C4-2B (cell line): ENCODE data around the gene VAPA.

Experiments
- H3K27ac ChIP-seq: fragments of 450-650 bp; 2 replicates; pipeline ENCODE4 v1.5.1; 2017
- ZFX ChIP-seq: fragments of 450-650 bp; IDR thresholded peaks from 2 replicates; pipeline ENCODE4 v1.6.1; 2017
- TF ChIP-seq, protein P1 (sequence below): fragments of 450-650 bp; conservative IDR thresholded peaks from 2 replicates; pipeline ENCODE4 v1.5.1; 2017; ENCODE audit warnings: mild to moderate bottlenecking

Gene VAPA

DNA sequence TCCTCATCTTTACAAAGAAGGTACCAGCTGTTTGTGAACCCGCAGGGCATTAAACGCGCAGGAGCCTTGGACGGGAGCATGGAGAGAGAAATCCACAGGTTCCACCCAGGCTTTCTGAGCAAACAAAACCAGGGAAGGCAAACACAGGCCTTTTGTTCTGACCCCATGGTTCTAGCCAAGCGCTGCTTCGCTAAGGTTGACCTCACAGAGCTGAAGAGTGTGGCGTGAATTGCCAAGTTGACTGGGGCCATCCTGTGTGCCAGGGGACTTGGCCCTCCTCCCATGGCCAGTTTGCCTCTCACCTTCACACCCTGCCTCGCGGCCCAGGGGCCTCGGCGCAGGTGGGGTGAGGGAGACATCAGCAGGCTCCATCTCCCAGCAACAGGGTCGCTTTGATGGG lies 74.1 kb downstream of the VAPA start:
- H3K27ac ChIP-seq, result 0 out of 2 replicates have a peak overlapping the region, but pooled peaks have one; percentile 9
- no peak for TF ChIP-seq ZFX
- TF ChIP-seq, protein P1, sequence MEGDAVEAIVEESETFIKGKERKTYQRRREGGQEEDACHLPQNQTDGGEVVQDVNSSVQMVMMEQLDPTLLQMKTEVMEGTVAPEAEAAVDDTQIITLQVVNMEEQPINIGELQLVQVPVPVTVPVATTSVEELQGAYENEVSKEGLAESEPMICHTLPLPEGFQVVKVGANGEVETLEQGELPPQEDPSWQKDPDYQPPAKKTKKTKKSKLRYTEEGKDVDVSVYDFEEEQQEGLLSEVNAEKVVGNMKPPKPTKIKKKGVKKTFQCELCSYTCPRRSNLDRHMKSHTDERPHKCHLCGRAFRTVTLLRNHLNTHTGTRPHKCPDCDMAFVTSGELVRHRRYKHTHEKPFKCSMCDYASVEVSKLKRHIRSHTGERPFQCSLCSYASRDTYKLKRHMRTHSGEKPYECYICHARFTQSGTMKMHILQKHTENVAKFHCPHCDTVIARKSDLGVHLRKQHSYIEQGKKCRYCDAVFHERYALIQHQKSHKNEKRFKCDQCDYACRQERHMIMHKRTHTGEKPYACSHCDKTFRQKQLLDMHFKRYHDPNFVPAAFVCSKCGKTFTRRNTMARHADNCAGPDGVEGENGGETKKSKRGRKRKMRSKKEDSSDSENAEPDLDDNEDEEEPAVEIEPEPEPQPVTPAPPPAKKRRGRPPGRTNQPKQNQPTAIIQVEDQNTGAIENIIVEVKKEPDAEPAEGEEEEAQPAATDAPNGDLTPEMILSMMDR, result no peak

DNA sequence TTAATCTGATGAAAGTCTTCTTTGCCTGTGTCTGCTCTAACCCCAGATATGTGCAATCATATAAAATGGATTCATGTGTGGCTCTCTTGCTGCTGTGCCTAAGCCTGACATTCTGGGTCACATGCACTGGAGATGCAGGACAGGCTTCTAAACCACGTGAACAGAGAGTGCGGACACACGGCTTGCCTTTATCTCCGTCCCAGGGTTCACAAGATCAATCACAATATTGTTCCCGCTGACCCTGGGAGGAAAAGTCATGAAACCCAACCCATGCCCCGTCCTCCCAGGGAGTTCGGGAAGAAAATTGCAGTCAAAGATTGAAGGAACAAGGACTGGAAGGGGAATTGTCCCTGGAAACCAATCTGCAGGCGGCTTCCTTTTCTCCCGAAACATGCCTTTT lies 74.8 kb downstream of the VAPA start:
- TF ChIP-seq, protein P1, result no peak
- no peak for TF ChIP-seq ZFX
- H3K27ac ChIP-seq, result no peak overlapping the region

DNA sequence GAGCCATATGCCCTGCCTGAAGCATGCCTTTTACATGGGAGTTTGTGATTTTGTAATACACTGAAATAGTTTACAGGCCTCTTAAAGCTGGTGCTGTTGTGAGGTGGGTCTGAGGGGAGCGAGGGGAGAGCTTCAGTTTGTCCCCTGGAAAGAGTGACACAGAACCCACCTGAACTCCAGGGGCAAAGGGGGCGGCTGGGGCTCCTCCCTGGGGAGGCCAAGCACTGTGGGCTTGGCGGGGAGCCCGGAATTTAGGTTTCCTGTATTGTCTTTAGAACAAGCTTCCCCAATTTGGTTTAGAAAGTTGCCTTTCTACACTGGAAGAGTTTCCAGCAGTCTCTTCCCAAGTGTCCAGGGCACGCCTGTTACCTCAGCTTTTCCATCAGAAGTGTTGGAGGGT lies 75.7 kb downstream of the VAPA start:
- TF ChIP-seq, protein P1, result no peak
- TF ChIP-seq ZFX, result no peak
- no peak overlapping the region for H3K27ac ChIP-seq

DNA sequence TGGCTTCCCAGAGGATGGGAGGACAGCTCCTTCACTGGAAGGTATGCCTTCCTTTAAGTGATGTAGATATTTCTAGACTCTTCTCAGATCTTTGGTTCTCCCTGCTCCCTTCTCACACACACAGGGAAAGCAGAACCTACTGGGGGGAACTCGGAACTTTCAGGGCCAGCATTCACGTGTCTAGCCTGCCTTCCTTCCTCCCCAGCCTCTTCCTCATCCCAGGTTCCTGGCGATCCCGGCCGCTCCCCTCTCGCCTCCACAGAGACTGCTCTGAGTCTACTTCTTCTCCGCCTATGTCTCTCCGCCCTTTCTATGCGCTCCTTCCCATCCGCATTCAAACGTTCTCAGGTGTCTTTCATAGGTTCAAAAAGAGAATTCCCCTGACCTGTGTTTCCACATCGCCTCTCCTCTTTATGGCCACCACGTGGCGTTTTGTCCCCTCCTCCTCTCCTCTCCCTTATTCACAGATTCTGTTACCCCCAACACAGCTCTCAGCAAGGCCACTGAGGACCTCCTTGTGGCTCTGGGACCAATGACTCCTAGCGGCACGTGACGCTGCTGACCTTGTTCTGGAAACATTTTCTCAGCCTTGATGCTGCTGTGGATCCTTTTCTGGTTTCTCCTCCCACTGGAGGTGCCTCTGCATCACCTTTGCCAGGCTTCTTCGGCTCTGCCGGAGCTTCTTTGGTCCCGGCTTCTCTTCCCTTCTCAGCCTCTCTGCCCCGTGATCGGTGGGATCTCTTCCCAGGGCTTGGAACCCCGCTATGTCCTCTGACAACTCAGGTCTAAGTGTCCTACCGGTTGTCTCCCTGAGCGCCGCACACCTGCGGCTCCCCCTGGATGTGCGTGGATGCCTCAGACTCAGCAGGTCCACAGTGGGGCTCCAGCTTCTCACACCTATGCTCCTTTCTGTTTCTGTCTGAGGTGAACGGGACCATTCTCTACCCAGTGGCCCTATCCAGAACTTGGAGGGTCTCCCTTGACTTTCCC lies 77.5 kb downstream of the VAPA start:
- TF ChIP-seq, protein P1, result no peak
- no peak for TF ChIP-seq ZFX

DNA sequence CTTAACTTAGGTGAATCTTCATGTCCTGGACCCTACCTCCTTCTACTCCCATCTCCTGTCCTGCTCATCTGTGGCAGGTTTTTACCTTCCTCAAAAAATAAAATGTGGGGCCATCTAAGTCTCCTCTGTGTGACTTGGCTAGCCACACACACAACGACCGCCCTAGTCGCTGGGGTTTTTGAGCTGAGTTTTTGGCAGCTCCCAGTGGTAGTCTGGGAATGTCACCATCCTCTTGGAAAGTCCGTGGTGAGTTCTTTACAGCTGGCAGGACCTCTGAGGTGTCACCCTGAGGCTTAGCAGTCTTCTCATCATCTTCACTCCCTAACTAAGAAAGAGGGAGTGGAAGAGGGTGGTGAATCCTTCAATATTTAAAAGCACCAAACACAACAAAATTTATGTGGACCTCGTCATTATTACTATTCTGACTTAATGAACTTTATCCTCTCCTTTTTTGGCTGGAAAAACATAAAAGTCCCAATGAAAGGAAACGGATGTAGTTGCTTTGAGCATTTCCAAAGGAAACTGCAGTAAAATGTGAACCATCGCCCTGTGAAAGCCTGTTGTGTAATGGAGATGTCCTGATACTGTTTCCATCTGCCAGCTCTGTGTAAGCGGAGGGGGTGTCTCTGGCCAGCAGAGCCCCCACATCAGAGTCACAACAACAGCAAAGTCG lies 78.6 kb downstream of the VAPA start:
- no peak for TF ChIP-seq ZFX
- TF ChIP-seq, protein P1, result no peak
- no peak overlapping the region for H3K27ac ChIP-seq

More for the DNA sequence above, 77.5 kb downstream of the VAPA start:
- no peak overlapping the region for H3K27ac ChIP-seq

DNA sequence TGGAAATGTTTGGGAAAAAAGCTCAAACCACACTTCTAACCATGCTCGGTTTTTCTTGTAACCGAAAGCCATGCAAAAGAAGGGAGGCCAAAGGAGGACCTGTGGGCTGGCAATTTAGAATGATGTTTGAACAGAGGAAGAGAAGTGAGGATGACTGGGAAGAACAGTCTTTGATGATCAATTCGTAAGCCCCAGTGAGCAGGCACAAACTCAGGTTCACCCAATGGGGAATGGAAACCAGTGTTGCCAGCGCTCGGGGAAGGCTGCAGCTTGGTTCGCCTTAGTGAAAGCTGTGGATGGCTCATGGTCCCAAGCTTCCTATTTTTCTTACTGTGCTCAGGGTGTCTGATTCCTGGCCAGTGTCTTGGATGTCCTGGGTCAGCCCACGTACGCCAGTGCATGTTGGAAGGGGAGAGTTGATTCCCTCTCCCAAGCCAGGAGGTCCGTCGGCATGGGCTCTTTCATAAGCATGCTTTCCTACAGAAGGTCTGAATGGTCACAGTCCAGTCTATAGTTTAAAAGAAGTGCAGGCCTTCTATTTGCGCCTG lies 79.2 kb downstream of the VAPA start:
- H3K27ac ChIP-seq, result no peak overlapping the region
- TF ChIP-seq, protein P1, result no peak

DNA sequence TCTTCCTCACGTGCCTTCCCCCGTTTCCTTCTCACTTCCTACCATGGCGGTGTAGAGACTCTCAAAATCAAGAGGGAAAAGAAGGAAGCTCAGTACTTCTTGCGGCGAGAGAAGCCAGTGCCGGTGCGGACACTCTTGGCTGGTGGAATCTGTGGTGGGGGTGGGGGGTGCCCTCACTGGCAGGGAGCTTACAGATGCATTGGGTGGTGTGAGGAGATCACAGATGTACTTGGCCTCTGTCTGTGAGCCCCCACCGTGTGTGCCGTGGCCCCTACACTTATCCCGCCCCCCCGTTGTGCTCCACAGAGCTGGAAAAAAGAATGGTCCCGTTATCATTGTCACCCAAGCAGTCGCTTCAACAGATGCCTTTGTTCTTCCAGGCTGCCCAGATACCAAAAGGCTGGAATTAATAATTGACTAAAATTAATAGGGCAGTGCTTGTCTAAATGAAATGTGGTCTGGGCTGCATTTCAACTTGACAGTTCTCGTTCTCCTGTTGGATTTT lies 79.8 kb downstream of the VAPA start:
- TF ChIP-seq ZFX, result no peak
- TF ChIP-seq, protein P1, result no peak
- H3K27ac ChIP-seq, result no peak overlapping the region
